Endothelial cell of umbilical vein (primary cell): ENCODE measurements around the gene TMEM106C. TPM values are rescaled to one million over a fixed set of nuclear protein-coding genes. Genes with fewer than 3 reads are reported as not detected.

ENCODE experiments used
- BruUV-seq: library from RNA; stranded (reverse); fragments of 400-500 nt; replicated peaks from 2 replicates; lab custom pipeline; 2021; lab: Mats Ljungman, UMichigan
- CTCF ChIA-PET: fragments of 300-600, 350-600 bp; sonication (Branson Sonifier 250); formaldehyde crosslinking; loops from one replicate; lab custom pipeline; 2021; ENCODE audit warnings: antibody characterized with exemption, inconsistent platforms; lab: Charles Lee
- POLR2A ChIA-PET: fragments of 300-600, 350-600 bp; sonication (Branson Sonifier 250); formaldehyde crosslinking; loops from one replicate; lab custom pipeline; 2021; ENCODE audit warnings: antibody characterized with exemption, inconsistent platforms; lab: Charles Lee
- DNase-seq: peaks from one replicate; pipeline ENCODE4 v3.0.0-alpha.2; 2011; ENCODE audit warnings: low read depth, low spot score
- FAIRE-seq: peaks from 2 replicates; lab custom pipeline; 2011; peaks lifted over from hg19 to GRCh38; lab: Jason Lieb, UNC
- H2AFZ ChIP-seq: 2 replicates; pipeline ENCODE4 v1.6.0; 2012; ENCODE audit warnings: low read depth, low read length, control low read depth, inconsistent platforms
- H3K27ac ChIP-seq: 2 replicates; pipeline ENCODE4 v1.5.1; 2011; ENCODE audit warnings: low read depth, mild to moderate bottlenecking, control low read depth, low read length, moderate library complexity; ENCODE audit not compliant: insufficient read depth
- H3K27me3 ChIP-seq, 2 experiments: 2 replicates each; pipeline versions ENCODE4 v1.6.0 to v1.6.1; 2011; ENCODE audit warnings: low read length in 2 of 2, mixed read lengths in 1 of 2; ENCODE audit not compliant: control insufficient read depth in 2 of 2, insufficient read depth in 2 of 2
- H3K36me3 ChIP-seq, 2 experiments: 2 replicates in 1 of 2; 3 replicates in 1 of 2; pipeline ENCODE4 v1.5.1; 2011; ENCODE audit warnings: low read length in 2 of 2, mild to moderate bottlenecking in 1 of 2, moderate library complexity in 1 of 2; ENCODE audit not compliant: control insufficient read depth in 2 of 2, insufficient read depth in 2 of 2; ENCODE audit errors: extremely low read depth in 1 of 2
- H3K4me1 ChIP-seq: 3 replicates; pipeline ENCODE4 v1.5.1; 2011; ENCODE audit warnings: mild to moderate bottlenecking, low read length; ENCODE audit not compliant: control insufficient read depth, insufficient read depth; ENCODE audit errors: extremely low read depth
- H3K4me2 ChIP-seq: 2 replicates; pipeline ENCODE4 v1.6.1; 2011; ENCODE audit warnings: low read length, control low read depth, mixed read lengths; ENCODE audit not compliant: insufficient read depth
- H3K4me3 ChIP-seq, 3 experiments: fragments of 200-600 bp in 1 of 3; sonication (generic), shearing (Covaris generic) in 1 of 3; replicated peaks in 1 of 3; 2 replicates each; pipeline ENCODE4 v1.5.1; 2011 to 2016; ENCODE audit warnings: control low read depth in 3 of 3, low read length in 3 of 3, mild to moderate bottlenecking in 2 of 3, inconsistent platforms in 1 of 3, low read depth in 1 of 3, moderate library complexity in 1 of 3; ENCODE audit not compliant: insufficient read depth in 1 of 3
- H3K79me2 ChIP-seq: 2 replicates; pipeline ENCODE4 v1.6.0; 2012; ENCODE audit warnings: low read length, inconsistent platforms; ENCODE audit not compliant: control insufficient read depth, insufficient read depth
- H3K9ac ChIP-seq: replicated peaks from 2 replicates; pipeline ENCODE3; 2011; ENCODE audit warnings: low read length, control low read depth; ENCODE audit not compliant: insufficient read depth; ENCODE audit errors: extremely low read depth
- H3K9me1 ChIP-seq: replicated peaks from 3 replicates; pipeline ENCODE4 v1.6.0; 2011; ENCODE audit warnings: mild to moderate bottlenecking, low read length; ENCODE audit not compliant: control insufficient read depth, insufficient read depth; ENCODE audit errors: extremely low read depth
- H3K9me3 ChIP-seq: replicated peaks from 2 replicates; pipeline ENCODE4 v1.5.1; 2012; ENCODE audit warnings: low read length, inconsistent platforms; ENCODE audit not compliant: control insufficient read depth, insufficient read depth
- H4K20me1 ChIP-seq: replicated peaks from 2 replicates; pipeline ENCODE3; 2011; ENCODE audit warnings: mild to moderate bottlenecking, low read length; ENCODE audit not compliant: control insufficient read depth, insufficient read depth; ENCODE audit errors: extremely low read depth
- EZH2 ChIP-seq: IDR thresholded peaks from 2 replicates; pipeline ENCODE4 v1.6.1; 2012; ENCODE audit warnings: borderline replicate concordance, low read depth, mild to moderate bottlenecking, moderate library complexity, low read length, inconsistent platforms; ENCODE audit not compliant: severe bottlenecking
- FOS ChIP-seq: IDR thresholded peaks from 2 replicates; pipeline ENCODE4 v1.6.1; 2011; ENCODE audit warnings: mild to moderate bottlenecking, low read length, moderate library complexity, borderline replicate concordance; ENCODE audit not compliant: insufficient read depth
- GATA2 ChIP-seq: IDR thresholded peaks from 2 replicates; pipeline ENCODE4 v1.7.0; 2011; ENCODE audit warnings: low read depth, mild to moderate bottlenecking, moderate library complexity, mixed read lengths, low read length; ENCODE audit not compliant: insufficient read length, insufficient read depth
- JUN ChIP-seq: IDR thresholded peaks from 2 replicates; pipeline ENCODE4 v1.6.1; 2011; ENCODE audit warnings: borderline replicate concordance, low read depth; ENCODE audit not compliant: insufficient read length, insufficient read depth
- MYC ChIP-seq: IDR thresholded peaks from one replicate; pipeline ENCODE4 v1.6.1; 2011; ENCODE audit warnings: mild to moderate bottlenecking, low read depth, low read length
- POLR2A ChIP-seq: IDR thresholded peaks from 2 replicates; pipeline ENCODE4 v1.6.1; 2012; ENCODE audit warnings: low read depth, mild to moderate bottlenecking, control low read depth, low read length
- POLR2AphosphoS5 ChIP-seq: IDR thresholded peaks from 2 replicates; pipeline ENCODE4 v1.6.1; 2012; ENCODE audit warnings: low read depth, mild to moderate bottlenecking, control low read depth, low read length, moderate library complexity; ENCODE audit not compliant: insufficient read depth
- dilution Hi-C: fragments of 300-500 bp; cut with MboI; formaldehyde crosslinking; loops from one replicate; pipeline ENCODE4 v1.15.0; 2019; ENCODE audit warnings: low sequenced_read_pairs; ENCODE audit not compliant: extremely low pct_ligation_motif_present
- intact Hi-C: fragments of 100-400 bp; cut with micrococcal nuclease; formaldehyde crosslinking; loops from one replicate; pipeline ENCODE4 v1.10.0; 2022
- polyA plus RNA-seq, 4 experiments: library from polyadenylated mRNA; depleted of rRNA in 3 of 4; stranded (reverse) in 3 of 4; unstranded in 1 of 4; fragments of >200 nt; gene quantifications; 2 replicates each; pipeline versions ENCODE4 v1.2.1 to v1.2.3, GENCODE V29; 2011 to 2012; ENCODE audit warnings: missing spikeins in 1 of 4
- total RNA-seq: library from RNA; stranded (reverse); gene quantifications from 2 replicates; pipeline ENCODE4 v1.2.3, GENCODE V29; 2021
- TF ChIP-seq, protein P1 (sequence below), 2 donors: IDR thresholded peaks; 1 replicate in 1 of 2; 2 replicates in 1 of 2; pipeline ENCODE4 v1.5.1; 2011; ENCODE audit warnings: low read length in 2 of 2, mild to moderate bottlenecking in 2 of 2, moderate library complexity in 2 of 2, control low read depth in 1 of 2, inconsistent platforms in 1 of 2, low read depth in 1 of 2; ENCODE audit not compliant: insufficient read depth in 1 of 2; ENCODE audit errors: extremely low read depth in 1 of 2
- TF ChIP-seq, protein P2 (sequence below): IDR thresholded peaks from 2 replicates; pipeline ENCODE4 v1.6.1; 2011; ENCODE audit not compliant: insufficient read depth, insufficient read length

The TMEM106C gene
- total and polyA plus RNA-seq, 2 donors (not counting 3 experiments of a cell fraction or from before 2014, with no cell fraction given), result 84.4 to 148 TPM

DNA sequence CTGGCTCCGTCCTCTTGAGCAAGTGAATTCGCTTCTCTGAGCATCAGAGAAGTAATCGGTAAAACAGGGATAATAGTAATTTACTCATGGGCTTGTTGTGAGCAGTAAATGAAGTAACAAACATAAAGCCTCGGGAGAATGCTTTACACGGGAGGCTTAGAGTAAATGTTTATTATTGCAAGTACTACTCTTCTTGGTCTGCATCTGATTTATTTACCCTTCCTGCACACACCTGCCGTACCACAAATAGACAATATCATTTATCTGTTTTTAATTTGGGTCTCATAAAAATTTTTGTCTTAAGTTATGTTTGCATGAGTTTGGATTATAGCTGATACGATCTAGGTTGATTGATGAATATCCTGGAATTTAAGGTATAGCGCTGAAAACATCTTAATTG, 48.7 kb downstream of the TMEM106C start:
- no peaks in the 10 kb centered on the region for H3K9me1 ChIP-seq
- TF ChIP-seq, protein P1, sequence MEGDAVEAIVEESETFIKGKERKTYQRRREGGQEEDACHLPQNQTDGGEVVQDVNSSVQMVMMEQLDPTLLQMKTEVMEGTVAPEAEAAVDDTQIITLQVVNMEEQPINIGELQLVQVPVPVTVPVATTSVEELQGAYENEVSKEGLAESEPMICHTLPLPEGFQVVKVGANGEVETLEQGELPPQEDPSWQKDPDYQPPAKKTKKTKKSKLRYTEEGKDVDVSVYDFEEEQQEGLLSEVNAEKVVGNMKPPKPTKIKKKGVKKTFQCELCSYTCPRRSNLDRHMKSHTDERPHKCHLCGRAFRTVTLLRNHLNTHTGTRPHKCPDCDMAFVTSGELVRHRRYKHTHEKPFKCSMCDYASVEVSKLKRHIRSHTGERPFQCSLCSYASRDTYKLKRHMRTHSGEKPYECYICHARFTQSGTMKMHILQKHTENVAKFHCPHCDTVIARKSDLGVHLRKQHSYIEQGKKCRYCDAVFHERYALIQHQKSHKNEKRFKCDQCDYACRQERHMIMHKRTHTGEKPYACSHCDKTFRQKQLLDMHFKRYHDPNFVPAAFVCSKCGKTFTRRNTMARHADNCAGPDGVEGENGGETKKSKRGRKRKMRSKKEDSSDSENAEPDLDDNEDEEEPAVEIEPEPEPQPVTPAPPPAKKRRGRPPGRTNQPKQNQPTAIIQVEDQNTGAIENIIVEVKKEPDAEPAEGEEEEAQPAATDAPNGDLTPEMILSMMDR (IDR thresholded peaks at IDR 0.05; ENCODE audit: extremely low read depth in 1 of 2, insufficient read depth in 1 of 2, low read depth in 1 of 2, low read length in 2 of 2), result no peak
- TF ChIP-seq, protein P2, sequence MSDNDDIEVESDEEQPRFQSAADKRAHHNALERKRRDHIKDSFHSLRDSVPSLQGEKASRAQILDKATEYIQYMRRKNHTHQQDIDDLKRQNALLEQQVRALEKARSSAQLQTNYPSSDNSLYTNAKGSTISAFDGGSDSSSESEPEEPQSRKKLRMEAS, result no peak
- TF ChIP-seq GATA2 (no peak), EZH2 (no peak), JUN (no peak), FOS (no peak), POLR2AphosphoS5 (no peak), MYC (no peak), POLR2A (no peak)
- H4K20me1 ChIP-seq, result no peaks in the 10 kb centered on the region
- FAIRE-seq (no peak), DNase-seq (no peak)
- ChIA-PET POLR2A (interaction anchor here (0.7 kb wide), 1 partner anchor 10 kb away, joined by 3 read pairs; no protein-coding TSS in a partner anchor), CTCF (interaction anchor here (1.3 kb wide), 1 partner anchor 63 kb away, joined by 4 read pairs; no protein-coding TSS in a partner anchor)
- H3K27ac ChIP-seq, result no peak overlapping the region
- intact Hi-C loops (no loop called here), dilution Hi-C loops (no loop called here)
- no peak overlapping the region for H3K4me3 ChIP-seq
- H3K9ac ChIP-seq, result no peak overlapping the region
- H3K9me3 ChIP-seq, result no peaks in the 10 kb centered on the region
- no peaks in the 10 kb centered on the region for H3K79me2 ChIP-seq
- no peak overlapping the region for H2AFZ ChIP-seq
- peaks cover 37 to 40% of the 10 kb centered on the region in 2 experiments for H3K27me3 ChIP-seq
- H3K4me2 ChIP-seq, result no peak overlapping the region
- no peaks in the 10 kb centered on the region for H3K4me1 ChIP-seq
- no peaks in the 10 kb centered on the region for H3K36me3 ChIP-seq
- BruUV-seq, result no TSS peak
